Glutamatergic neuron (in vitro differentiated cells): ENCODE measurements around the gene TTC4. TPM values are rescaled to one million over a fixed set of nuclear protein-coding genes. Genes with fewer than 3 reads are reported as not detected.
"Not testable (repeated sequence)": the region's sequence is repeated elsewhere in the genome, so short reads cannot be mapped to it uniquely, and the experiment has no call there.

Experiments used
- DNase-seq: peaks from one replicate; pipeline ENCODE4 v3.0.0; 2022
- H3K27ac Mint-ChIP-seq: one replicate; pipeline ENCODE4 v1.8.0; 2020; ENCODE audit warnings: mild to moderate bottlenecking, mixed read lengths, inconsistent platforms; ENCODE audit not compliant: unreplicated experiment
- H3K27me3 Mint-ChIP-seq: one replicate; pipeline ENCODE4 v1.8.0; 2020; ENCODE audit warnings: mild to moderate bottlenecking, moderate library complexity, mixed read lengths, inconsistent platforms; ENCODE audit not compliant: unreplicated experiment
- H3K36me3 Mint-ChIP-seq: one replicate; pipeline ENCODE4 v1.8.0; 2020; ENCODE audit warnings: mild to moderate bottlenecking, mixed read lengths, inconsistent platforms; ENCODE audit not compliant: unreplicated experiment
- H3K4me1 Mint-ChIP-seq: one replicate; pipeline ENCODE4 v1.8.0; 2020; ENCODE audit warnings: mild to moderate bottlenecking, low read depth, mixed read lengths, inconsistent platforms; ENCODE audit not compliant: unreplicated experiment
- H3K4me3 Mint-ChIP-seq: one replicate; pipeline ENCODE4 v1.8.0; 2020; ENCODE audit warnings: mild to moderate bottlenecking, mixed read lengths, inconsistent platforms; ENCODE audit not compliant: unreplicated experiment
- H3K9me3 Mint-ChIP-seq: one replicate; pipeline ENCODE4 v1.8.0; 2020; ENCODE audit warnings: mild to moderate bottlenecking, moderate library complexity, mixed read lengths, inconsistent platforms; ENCODE audit not compliant: unreplicated experiment
- total RNA-seq: library from RNA; stranded (reverse); fragmentation: NEBNext Ultra II Directional; extraction: Animal tissue kit (Norgen Biotek cat#: 25700); gene quantifications from one replicate; pipeline ENCODE4 v1.2.1, GENCODE V29; 2021; ENCODE audit not compliant: unreplicated experiment
- TF ChIP-seq, protein P1 (sequence below): fragments of 200-600 bp; sonication (generic); IDR thresholded peaks from one replicate; pipeline ENCODE4 v1.5.0; 2021; ENCODE audit not compliant: partially characterized antibody, unreplicated experiment

The TTC4 gene
- total RNA-seq, 1 donor from 2014 or later = 14.3 TPM

DNA sequence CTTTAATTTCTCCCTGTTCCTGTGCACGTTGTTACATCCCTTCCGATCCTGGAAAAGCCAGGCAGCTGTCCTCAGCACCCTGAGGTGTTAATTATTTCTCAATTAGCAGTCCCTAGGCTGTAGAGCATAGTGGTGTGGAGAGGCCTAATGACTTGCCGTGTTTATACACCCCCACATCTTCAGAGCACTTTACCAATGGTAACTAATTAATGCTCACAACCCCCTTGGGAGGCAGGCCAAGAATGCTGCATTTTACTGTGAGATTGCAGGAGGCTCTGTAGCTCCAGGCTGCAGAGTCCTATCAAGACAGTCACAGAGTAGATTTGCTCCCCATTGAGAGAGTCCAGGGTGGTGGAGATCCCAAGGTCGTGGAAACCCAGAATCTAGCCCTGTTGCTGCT lies 51.1 kb downstream of the TTC4 start:
- H3K36me3 Mint-ChIP-seq = no peaks in the 10 kb centered on the region
- H3K4me3 Mint-ChIP-seq = peak overlapping the region; percentile 82
- H3K27ac Mint-ChIP-seq = peak overlapping the region; percentile 93
- TF ChIP-seq, protein P1, sequence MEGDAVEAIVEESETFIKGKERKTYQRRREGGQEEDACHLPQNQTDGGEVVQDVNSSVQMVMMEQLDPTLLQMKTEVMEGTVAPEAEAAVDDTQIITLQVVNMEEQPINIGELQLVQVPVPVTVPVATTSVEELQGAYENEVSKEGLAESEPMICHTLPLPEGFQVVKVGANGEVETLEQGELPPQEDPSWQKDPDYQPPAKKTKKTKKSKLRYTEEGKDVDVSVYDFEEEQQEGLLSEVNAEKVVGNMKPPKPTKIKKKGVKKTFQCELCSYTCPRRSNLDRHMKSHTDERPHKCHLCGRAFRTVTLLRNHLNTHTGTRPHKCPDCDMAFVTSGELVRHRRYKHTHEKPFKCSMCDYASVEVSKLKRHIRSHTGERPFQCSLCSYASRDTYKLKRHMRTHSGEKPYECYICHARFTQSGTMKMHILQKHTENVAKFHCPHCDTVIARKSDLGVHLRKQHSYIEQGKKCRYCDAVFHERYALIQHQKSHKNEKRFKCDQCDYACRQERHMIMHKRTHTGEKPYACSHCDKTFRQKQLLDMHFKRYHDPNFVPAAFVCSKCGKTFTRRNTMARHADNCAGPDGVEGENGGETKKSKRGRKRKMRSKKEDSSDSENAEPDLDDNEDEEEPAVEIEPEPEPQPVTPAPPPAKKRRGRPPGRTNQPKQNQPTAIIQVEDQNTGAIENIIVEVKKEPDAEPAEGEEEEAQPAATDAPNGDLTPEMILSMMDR = no peak
- H3K27me3 Mint-ChIP-seq = peaks cover 12% of the 10 kb centered on the region
- DNase-seq = peak; percentile 62
- peaks cover 2% of the 10 kb centered on the region for H3K9me3 Mint-ChIP-seq
- H3K4me1 Mint-ChIP-seq = peaks cover 34% of the 10 kb centered on the region

DNA sequence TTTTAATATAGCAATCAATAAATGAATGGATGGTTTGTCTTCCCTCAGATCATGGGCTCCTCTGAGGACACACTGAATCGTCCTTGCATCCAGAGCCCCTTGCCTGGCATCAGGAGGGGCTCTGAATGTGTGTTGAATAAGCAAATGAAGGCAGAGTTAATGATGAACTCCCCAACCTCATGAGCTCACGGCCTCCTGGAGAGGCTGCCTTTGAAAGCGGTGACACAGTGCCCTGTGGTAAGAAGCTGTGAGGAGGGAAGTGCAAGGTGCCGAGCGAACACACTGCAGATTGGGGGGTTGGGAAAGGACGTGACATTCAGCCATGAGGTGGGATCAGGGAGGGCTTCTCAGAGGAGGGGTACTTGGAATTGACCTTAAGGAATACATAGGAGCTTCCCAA lies 51.9 kb downstream of the TTC4 start:
- Mint-ChIP-seq H3K27me3 (peaks cover 12% of the 10 kb centered on the region), H3K27ac (peak overlapping the region; percentile 93), H3K9me3 (peaks cover 2% of the 10 kb centered on the region), H3K36me3 (no peaks in the 10 kb centered on the region), H3K4me1 (peaks cover 34% of the 10 kb centered on the region), H3K4me3 (peak overlapping the region; percentile 82)
- DNase-seq = no peak
- TF ChIP-seq, protein P1 = no peak

DNA sequence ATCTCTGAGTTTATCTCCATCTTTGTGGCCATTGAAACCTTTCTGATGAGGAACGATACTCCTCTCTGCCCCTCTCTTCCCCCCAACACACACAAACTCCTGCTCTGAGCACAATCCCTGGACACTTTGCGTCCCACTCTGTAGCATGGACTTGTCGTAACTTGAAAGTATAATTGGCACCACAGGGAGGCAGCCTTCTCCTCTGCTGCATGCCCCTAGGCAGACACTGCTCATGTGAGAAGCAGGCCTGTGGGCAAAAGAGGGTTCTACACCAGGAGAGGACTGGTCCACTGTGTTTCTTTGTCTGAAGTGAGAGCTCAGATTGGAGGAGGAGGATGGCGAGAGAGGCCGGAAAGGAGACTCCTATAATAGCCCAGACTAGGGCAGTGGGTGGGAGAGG lies 52.4 kb downstream of the TTC4 start:
- Mint-ChIP-seq H3K9me3 (peaks cover 2% of the 10 kb centered on the region), H3K27ac (peak overlapping the region; percentile 43), H3K4me3 (no peak overlapping the region), H3K4me1 (peaks cover 31% of the 10 kb centered on the region), H3K36me3 (no peaks in the 10 kb centered on the region), H3K27me3 (peaks cover 12% of the 10 kb centered on the region)
- no peak for DNase-seq
- TF ChIP-seq, protein P1 = no peak

DNA sequence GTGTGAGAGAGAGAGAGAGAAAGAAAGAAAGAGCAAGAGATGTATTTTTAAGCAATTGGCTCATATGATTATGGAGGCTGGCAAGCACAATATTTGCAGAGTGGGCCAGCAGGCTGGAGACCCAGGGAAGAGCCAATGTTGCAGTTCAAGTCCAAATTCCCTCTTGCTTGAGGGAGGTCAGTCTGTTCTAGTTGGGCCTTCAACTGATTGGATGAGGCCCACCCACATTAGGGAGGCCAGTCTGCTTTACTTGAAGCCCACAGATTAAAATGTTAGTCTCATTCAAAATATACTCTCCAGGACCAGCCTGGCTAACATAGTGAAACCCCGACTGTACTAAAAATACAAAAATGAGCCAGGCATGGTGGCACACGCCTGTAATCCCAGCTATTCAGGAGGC lies 57.3 kb downstream of the TTC4 start:
- H3K9me3 Mint-ChIP-seq = no peaks in the 10 kb centered on the region
- no peaks in the 10 kb centered on the region for H3K36me3 Mint-ChIP-seq
- H3K4me3 Mint-ChIP-seq = no peak overlapping the region
- H3K27ac Mint-ChIP-seq = no peak overlapping the region
- TF ChIP-seq, protein P1 = no peak
- peaks cover 11% of the 10 kb centered on the region for H3K4me1 Mint-ChIP-seq
- H3K27me3 Mint-ChIP-seq = peaks cover 4% of the 10 kb centered on the region
- DNase-seq = no peak

DNA sequence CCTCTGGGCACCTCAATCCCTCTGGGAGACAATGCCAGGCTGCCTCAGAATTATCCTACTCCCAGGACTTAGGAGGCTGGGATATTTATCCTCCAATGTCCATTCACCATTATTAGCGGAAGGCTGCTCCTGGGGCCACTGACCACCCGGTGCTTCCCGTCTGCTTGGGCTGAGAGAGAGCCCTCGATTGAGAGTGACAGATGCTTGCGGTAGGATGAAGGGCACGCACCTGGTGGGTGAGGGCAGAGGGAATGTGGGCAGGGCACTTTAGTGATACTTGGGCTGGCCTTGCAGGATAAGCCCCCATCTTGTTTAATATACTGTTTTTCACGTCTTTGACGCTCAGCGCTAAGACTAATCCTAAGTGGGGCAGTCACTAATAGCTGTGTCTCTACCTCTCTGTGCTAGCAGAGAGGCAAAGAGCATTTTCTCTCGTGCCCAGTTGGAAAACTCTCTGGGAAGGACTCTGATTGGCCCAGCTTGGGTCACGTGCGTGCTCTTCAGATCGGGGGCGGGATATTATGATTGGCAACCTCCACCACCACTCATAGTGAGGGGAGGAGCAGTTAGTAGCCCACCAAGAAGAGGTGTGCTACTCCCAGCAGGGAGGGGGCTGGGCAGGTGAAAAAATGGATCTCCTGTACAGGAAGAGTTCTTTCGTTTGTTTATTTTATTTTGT lies 59.3 kb downstream of the TTC4 start:
- no peak overlapping the region for H3K27ac Mint-ChIP-seq
- no peak overlapping the region for H3K4me3 Mint-ChIP-seq
- H3K36me3 Mint-ChIP-seq = peaks cover 5% of the 10 kb centered on the region
- DNase-seq = peak; percentile 63
- TF ChIP-seq, protein P1 = no peak
- peaks cover 8% of the 10 kb centered on the region for H3K4me1 Mint-ChIP-seq
- peaks cover 8% of the 10 kb centered on the region for H3K27me3 Mint-ChIP-seq
- H3K9me3 Mint-ChIP-seq = no peaks in the 10 kb centered on the region

DNA sequence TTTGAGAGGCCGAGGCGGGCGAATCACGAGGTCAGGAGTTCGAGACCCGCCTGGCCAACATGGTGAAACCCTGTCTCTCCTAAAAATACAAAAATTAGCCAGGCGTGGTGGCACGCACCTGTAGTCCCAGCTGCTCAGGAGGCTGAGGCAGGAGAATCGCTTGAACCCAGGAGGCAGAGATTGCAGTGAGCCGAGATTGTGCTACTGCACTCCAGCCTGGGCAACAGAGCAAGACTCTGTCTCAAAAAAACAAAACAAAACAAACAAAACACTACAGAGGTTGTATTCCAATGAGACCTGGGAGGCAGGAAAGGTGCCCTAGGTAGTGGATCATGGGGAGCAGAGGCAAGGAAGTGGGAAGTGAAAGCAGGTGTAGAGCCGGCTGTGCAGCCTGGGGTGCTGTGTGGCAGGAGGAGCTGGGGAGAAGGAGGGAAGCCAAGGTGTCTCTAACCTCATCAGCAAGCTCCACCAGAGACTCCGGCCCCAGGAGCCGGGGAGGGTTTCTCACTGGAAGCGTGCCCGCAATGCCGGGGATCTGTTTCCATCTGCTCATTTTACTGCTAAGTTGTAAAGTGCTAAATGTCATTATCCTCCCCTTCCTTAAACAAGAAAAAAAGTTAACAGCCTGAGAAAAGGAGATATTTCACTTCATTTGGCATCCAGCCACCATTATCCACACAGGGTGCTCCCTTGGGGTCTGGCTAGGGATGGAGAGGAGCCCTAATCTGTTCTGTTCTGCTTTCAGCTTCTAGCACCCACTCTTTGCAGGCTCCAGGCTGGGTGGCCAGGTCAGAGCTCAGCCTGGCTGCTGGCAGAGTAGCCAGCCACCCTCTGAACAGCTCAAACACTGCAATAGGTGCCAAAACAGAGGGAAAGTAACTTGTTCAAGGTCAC lies 60.4 kb downstream of the TTC4 start:
- H3K36me3 Mint-ChIP-seq, H3K9me3 Mint-ChIP-seq, H3K4me3 Mint-ChIP-seq, DNase-seq, H3K4me1 Mint-ChIP-seq, H3K27ac Mint-ChIP-seq, H3K27me3 Mint-ChIP-seq: not testable (repeated sequence)
